ENCODE measurements around the gene TRIML1. TPM values are rescaled to one million over a fixed set of nuclear protein-coding genes. Genes with fewer than 3 reads are reported as not detected.

TRIML1 gene
- total RNA-seq, 1 donor from 2014 or later = not detected

DNA sequence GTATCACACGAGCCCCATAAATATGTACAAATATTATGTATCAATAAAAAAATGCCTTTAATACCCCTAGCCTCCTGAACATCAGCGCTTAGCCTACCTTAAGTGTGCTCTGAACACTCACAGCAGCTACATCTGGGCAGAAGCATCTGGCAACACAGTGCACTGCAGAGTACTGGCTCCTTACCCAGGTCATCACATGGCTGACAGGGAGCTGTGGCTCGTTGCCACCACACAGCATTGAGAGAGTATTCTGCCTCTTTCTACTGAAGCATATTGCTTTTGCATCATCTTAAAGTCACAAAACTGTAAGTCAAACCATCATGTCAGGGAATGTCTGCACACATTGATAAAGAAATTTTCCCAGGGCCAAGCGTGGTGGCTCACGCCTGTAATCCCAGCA lies 55.2 kb downstream of the TRIML1 start:
- Mint-ChIP-seq H3K4me3 (ENCODE audit: unreplicated experiment) (no peak overlapping the region), H3K27ac (ENCODE audit: unreplicated experiment) (no peak overlapping the region), H3K9me3 (ENCODE audit: unreplicated experiment) (no peaks in the 10 kb centered on the region), H3K4me1 (ENCODE audit: unreplicated experiment) (peaks cover 17% of the 10 kb centered on the region), H3K36me3 (ENCODE audit: unreplicated experiment) (no peaks in the 10 kb centered on the region), H3K27me3 (ENCODE audit: unreplicated experiment) (no peaks in the 10 kb centered on the region)
- DNase-seq (ENCODE audit: extremely low spot score, unreplicated experiment) = no peak
- TF ChIP-seq, protein P1, sequence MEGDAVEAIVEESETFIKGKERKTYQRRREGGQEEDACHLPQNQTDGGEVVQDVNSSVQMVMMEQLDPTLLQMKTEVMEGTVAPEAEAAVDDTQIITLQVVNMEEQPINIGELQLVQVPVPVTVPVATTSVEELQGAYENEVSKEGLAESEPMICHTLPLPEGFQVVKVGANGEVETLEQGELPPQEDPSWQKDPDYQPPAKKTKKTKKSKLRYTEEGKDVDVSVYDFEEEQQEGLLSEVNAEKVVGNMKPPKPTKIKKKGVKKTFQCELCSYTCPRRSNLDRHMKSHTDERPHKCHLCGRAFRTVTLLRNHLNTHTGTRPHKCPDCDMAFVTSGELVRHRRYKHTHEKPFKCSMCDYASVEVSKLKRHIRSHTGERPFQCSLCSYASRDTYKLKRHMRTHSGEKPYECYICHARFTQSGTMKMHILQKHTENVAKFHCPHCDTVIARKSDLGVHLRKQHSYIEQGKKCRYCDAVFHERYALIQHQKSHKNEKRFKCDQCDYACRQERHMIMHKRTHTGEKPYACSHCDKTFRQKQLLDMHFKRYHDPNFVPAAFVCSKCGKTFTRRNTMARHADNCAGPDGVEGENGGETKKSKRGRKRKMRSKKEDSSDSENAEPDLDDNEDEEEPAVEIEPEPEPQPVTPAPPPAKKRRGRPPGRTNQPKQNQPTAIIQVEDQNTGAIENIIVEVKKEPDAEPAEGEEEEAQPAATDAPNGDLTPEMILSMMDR (IDR thresholded peaks at IDR 0.05) = no peak

DNA sequence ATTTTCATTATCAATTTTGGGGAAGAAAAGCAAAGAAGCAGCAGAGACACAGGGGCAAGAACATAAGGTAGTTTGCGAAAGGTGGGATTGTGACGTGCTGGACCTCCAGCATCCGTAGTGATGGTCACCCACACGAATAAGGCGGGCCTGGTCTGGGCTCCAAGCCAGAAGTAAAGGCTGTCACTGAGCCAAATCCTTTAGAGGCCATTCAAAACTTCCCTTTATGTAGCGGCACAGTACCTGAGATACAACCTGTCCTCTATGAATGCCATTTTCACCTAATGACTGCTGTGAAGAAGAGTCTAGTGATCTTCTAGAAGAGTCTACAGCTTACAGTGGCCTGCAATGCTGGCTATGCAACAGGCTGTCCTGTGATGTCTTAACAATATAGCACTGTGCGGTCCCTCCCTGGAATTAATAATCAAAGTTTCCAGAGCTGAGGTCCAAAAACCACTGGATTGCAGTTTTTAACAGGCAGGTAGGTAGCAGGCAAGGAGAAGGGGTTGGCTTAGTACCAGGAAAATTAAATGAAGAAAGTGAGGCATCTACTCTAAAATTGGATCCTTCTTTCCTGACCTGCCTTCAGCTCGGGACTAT lies 56.2 kb downstream of the TRIML1 start:
- H3K9me3 Mint-ChIP-seq (ENCODE audit: unreplicated experiment) = no peaks in the 10 kb centered on the region
- H3K27me3 Mint-ChIP-seq (ENCODE audit: unreplicated experiment) = no peaks in the 10 kb centered on the region
- TF ChIP-seq, protein P1 (IDR thresholded peaks at IDR 0.05) = no peak
- H3K4me1 Mint-ChIP-seq (ENCODE audit: unreplicated experiment) = peaks cover 23% of the 10 kb centered on the region
- no peak overlapping the region for H3K4me3 Mint-ChIP-seq (ENCODE audit: unreplicated experiment)
- no peak for DNase-seq (ENCODE audit: extremely low spot score, unreplicated experiment)
- no peaks in the 10 kb centered on the region for H3K36me3 Mint-ChIP-seq (ENCODE audit: unreplicated experiment)
- H3K27ac Mint-ChIP-seq (ENCODE audit: unreplicated experiment) = no peak overlapping the region

DNA sequence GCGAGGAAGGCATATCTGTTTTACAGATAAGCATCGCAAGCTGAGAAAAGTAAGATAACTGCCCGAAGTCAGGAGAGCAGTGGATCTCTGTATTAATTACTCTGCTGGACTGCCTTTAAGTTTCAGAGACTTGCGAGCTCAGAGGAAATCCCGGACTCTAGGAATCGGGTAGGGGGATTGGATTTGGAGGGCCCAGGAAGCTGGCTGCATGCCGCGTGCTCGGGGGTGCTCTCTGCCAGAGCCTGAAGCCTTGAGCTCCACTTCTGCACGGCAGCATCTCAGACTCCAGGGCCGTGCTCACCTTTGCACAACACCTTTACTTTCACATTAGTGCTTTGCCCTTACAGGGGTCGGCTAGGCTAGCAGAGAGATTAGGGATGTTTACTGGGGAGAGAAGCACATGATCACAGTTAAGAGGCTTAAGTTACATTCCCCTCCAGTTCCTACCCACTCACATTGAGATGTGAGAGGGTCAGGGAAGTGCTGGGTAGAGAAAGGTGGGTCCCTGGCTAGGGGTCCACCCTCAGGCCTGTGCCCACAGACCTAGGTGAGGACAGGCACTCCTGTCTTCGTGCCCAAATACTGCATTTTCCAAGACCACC lies 57.0 kb downstream of the TRIML1 start:
- TF ChIP-seq, protein P1 (IDR thresholded peaks at IDR 0.05) = no peak
- Mint-ChIP-seq H3K4me3 (ENCODE audit: unreplicated experiment) (no peak overlapping the region), H3K27me3 (ENCODE audit: unreplicated experiment) (no peaks in the 10 kb centered on the region), H3K9me3 (ENCODE audit: unreplicated experiment) (no peaks in the 10 kb centered on the region), H3K36me3 (ENCODE audit: unreplicated experiment) (no peaks in the 10 kb centered on the region), H3K27ac (ENCODE audit: unreplicated experiment) (no peak overlapping the region), H3K4me1 (ENCODE audit: unreplicated experiment) (peaks cover 18% of the 10 kb centered on the region)
- DNase-seq (ENCODE audit: extremely low spot score, unreplicated experiment) = no peak

Other genes with a start within 250 kb of the TRIML1 start
- not detected in 2 replicates for gene ZFP42, start 143.7 kb upstream of the TRIML1 start, total RNA-seq
- gene TRIML2, start 29.8 kb upstream of the TRIML1 start, total RNA-seq = not detected in 2 replicates

Measured in osteocyte (in vitro differentiated cells).